GM12865 (cell line): ENCODE data around the gene LIPC.
A peak's percentile ranks its signal among the peaks of the same experiment; 100 is the strongest.

Source experiments
- DNase-seq: peaks from one replicate; pipeline ENCODE4 v3.0.0; 2010; ENCODE audit warnings: low read depth
- H3K4me3 ChIP-seq: 2 replicates; pipeline ENCODE4 v1.5.1; 2011; ENCODE audit warnings: mild to moderate bottlenecking, low read depth, low read length, control low read depth
- TF ChIP-seq, protein P1 (sequence below): IDR thresholded peaks from 2 replicates; pipeline ENCODE4 v1.5.1; 2011; ENCODE audit warnings: low read length, control low read depth, low read depth, inconsistent platforms; ENCODE audit not compliant: insufficient read depth; ENCODE audit errors: missing control alignments

The LIPC gene

DNA sequence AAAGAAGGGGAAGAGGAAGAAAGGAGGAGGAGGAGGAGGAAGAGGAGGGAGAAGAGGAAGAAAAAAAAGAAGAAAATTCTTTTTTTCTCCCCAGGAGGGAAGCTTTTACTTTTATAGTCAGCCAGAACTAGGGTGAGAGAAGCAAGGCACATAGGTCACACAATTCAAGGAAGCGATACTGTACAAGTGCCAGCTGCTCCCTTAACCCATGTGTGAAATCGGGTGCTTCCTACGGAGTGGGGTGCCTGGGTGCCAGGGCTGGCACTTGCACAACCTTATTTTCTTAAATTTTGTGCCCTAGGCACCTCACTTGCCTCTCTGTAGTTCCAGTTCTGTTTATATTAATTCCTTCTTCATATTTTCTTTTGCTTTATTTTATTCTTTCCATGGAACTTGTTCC lies 150.4 kb downstream of the LIPC start:
- DNase-seq: no peak
- H3K4me3 ChIP-seq: no peak overlapping the region
- TF ChIP-seq, protein P1, sequence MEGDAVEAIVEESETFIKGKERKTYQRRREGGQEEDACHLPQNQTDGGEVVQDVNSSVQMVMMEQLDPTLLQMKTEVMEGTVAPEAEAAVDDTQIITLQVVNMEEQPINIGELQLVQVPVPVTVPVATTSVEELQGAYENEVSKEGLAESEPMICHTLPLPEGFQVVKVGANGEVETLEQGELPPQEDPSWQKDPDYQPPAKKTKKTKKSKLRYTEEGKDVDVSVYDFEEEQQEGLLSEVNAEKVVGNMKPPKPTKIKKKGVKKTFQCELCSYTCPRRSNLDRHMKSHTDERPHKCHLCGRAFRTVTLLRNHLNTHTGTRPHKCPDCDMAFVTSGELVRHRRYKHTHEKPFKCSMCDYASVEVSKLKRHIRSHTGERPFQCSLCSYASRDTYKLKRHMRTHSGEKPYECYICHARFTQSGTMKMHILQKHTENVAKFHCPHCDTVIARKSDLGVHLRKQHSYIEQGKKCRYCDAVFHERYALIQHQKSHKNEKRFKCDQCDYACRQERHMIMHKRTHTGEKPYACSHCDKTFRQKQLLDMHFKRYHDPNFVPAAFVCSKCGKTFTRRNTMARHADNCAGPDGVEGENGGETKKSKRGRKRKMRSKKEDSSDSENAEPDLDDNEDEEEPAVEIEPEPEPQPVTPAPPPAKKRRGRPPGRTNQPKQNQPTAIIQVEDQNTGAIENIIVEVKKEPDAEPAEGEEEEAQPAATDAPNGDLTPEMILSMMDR: no peak

DNA sequence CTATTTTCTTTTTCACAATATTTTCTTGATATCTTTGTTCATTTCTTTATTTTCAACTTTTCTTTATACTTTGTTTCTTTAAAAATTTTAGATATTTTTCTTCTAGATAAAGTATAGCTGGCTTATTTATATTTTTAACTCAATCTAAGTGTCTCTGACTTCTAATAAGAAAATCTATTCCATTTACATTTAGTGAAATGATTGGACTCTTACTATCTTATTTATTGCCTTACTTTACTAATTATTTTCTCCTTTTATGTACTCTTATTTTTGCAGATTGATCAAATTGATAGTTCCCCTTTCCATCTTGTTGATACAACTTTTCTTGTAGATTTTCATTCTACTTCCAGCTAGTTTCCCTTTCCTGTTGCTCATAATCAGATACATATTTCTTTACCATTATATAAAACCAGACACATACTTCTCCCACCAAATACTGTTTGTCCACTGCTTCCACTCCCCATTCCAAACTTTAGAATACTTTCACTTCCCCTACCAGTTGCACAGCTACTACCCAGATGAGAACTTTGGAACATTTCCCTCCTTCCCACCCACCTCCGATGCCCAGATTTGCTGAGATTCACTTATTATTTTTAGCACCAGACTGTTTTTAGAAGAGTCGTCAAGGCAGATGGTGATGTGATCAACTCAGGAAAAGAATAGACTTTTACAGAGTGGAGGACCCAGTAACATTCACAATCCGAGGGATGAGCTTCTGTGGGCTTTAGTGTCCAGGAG lies 151.5 kb downstream of the LIPC start:
- no peak overlapping the region for H3K4me3 ChIP-seq
- TF ChIP-seq, protein P1: no peak
- DNase-seq: no peak

DNA sequence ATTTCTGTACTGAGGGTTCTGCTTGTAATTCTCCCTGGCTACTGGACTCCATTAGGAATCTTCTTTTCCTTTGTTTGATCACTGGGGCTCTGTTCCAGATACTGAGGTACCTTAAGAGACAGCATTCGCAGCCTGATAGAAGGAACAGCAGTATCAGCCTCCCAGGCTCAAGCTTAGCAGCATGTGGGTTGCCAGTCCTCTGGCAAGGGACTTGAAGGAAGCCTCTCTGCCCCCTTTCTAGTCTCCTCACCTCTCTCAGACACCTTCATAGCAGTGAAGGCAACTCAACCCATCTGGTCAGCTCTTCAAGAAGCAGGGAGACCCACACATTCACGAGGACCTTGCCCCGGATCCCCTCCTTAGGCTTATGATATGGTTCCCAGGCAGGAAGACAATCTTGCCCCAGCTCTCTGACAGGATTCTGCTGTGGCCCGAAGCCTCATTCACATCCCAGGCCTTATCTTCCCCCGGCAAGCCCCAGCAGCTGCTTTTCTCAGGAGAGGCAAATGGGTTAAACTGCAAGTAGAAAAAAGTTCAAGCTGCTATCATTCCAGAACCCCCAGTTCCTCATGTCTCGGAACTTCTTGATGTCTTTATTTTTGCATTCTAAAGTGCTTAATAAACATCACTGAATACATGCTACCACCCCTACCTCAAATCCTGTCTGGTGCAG lies 153.1 kb downstream of the LIPC start:
- DNase-seq: peak; percentile 4
- TF ChIP-seq, protein P1: no peak
- H3K4me3 ChIP-seq: no peak overlapping the region

DNA sequence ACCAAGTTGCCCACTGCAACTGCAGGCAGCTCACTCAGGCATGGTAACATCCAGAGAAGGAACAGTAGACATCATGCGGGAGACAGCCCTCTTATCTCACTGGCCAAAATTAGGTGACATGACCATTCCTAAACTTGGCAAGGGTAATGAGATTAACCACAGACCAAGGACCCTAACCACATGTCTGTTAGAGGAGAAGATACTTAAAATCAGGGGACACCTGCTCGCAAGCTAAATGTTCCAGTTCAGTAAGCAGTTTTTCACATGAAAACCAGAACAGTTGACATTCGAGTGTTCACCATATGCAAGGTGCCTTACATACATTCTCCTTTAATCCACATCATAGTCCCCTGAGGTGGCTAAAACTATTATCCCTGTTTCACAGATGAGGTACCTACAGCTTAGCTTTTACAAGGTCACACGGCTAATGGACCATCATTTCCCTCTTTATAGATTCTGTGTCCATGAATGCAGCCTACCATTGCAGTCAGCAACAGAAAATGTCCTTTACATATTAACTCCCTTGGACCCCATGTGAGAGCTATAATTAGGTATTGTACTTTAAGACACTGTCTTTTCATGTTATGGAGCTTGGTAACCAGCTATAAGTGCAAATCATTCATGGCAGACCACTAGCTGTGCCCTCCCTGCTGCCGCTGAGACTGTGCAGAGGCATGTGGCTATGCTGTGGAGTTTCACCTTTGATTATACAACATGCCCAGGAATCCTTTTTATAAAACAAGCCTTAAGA lies 154.1 kb downstream of the LIPC start:
- peak; percentile 61 for DNase-seq
- no peak overlapping the region for H3K4me3 ChIP-seq
- TF ChIP-seq, protein P1: no peak

DNA sequence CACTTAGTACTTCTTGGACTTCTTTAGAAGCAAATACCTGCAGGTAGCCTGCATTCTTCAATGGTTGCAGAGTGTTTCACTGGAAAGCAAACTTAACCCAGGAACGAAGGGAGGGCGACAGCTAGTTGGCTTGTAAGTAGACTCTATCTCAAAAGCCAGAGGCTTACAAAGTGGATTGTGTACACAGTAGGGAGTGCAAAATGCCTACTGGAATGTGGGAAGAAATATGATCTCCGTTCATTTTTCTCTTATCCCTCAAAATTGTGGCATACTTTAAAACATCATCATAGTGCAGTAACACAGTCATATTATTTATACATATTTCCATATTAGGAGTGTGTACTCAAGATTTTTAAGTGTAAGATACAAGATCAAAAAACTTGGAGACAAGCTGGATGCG lies 155.7 kb downstream of the LIPC start:
- TF ChIP-seq, protein P1: no peak
- no peak overlapping the region for H3K4me3 ChIP-seq
- no peak for DNase-seq

DNA sequence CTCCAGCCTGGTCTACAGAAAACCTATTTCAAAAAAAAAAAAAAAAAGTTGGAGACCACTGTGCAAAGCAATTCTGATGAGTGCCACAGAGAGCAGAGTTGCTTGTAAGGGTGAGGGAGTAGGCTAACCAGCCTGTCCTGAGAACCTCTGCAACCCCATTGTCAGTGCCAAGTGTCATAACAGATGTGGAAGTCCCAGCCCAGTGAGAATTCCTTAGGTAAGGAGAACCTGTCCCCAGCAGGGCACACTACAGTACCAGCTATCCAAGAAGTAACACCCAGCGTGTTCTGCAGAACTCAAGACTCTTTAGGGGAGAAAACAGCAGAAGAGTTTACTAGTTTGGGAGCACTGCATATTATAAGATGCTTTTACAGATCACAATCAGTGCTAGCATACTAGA lies 156.3 kb downstream of the LIPC start:
- DNase-seq: no peak
- TF ChIP-seq, protein P1: no peak
- H3K4me3 ChIP-seq: no peak overlapping the region
